Motor neuron (in vitro differentiated cells): ENCODE measurements around the gene SAMD4A. TPM values are rescaled to one million over a fixed set of nuclear protein-coding genes. Genes with fewer than 3 reads are reported as not detected.

Experiments used
- ATAC-seq, 8 experiments: fragments of 200-7000 bp; cut with Tn5 transposase; replicated peaks in 6 of 8; 2 replicates each; pipeline ENCODE4 v1.8.0; 2021; ENCODE audit warnings: mild to moderate bottlenecking in 8 of 8, moderate library complexity in 8 of 8
- H3K27ac ChIP-seq, 2 donors: fragments of 250-450 bp; sonication (Bioruptor Pico); 2 replicates each; pipeline ENCODE4 v1.9.0; 2021; ENCODE audit warnings: antibody characterized with exemption in 2 of 2, mild to moderate bottlenecking in 2 of 2, moderate library complexity in 1 of 2
- H3K4me1 ChIP-seq, 2 donors: fragments of 250-450 bp; sonication (Bioruptor Pico); replicated peaks in 1 of 2; 2 replicates each; pipeline ENCODE4 v1.6.1; 2021; ENCODE audit warnings: antibody characterized with exemption in 2 of 2, mild to moderate bottlenecking in 2 of 2, moderate library complexity in 1 of 2
- H3K4me3 ChIP-seq, 5 donors: fragments of 250-450 bp; sonication (Bioruptor Pico); 2 replicates each; pipeline ENCODE4 v1.9.0; 2021; ENCODE audit warnings: antibody characterized with exemption in 5 of 5, mild to moderate bottlenecking in 5 of 5, moderate library complexity in 4 of 5
- WGBS, 10 experiments: fragments of 450-650 bp; shearing (Covaris generic); methylation state at CpG; one replicate each; pipeline ENCODE4 v1.0.0; 2022; 5-methylcytosine and 5-hydroxymethylcytosine counted together
- in situ Hi-C, 9 experiments: fragments of 400-800 bp; cut with MboI; loops; one replicate each; pipeline ENCODE4 v1.15.0; 2021; ENCODE audit warnings: low sequenced_read_pairs in 9 of 9, low pct_unique_long_range_greater_than_20kb in 2 of 9; ENCODE audit not compliant: unreplicated experiment in 9 of 9
- total RNA-seq, 8 experiments: library from RNA; unstranded; fragments of 300-600 nt; gene quantifications; 2 replicates each; pipeline versions ENCODE4 v1.2.3 to v1.2.4, GENCODE V29; 2022

Gene SAMD4A
- 10 to 100 TPM in 4 of 8 experiments, 1 to 10 TPM in 4; 2.1 to 38.6 (median 9.9) TPM for total RNA-seq

GRCh38 chr14:54566410-54567223 lies at the start of gene SAMD4A:
Gene SAMD4A, plus strand, starts transcription at chr14:54567128. Its CDS starts 789 bp downstream, at chr14:54567917.
- H3K4me1 ChIP-seq: peaks cover 3 to 8% of the 10 kb centered on the region in 2 donors
- WGBS, 10 experiments: 7% methylated on average over 3 of the region's 91 CpGs; no CpG with 5 or more reads in 9 of the 10 experiments
- H3K4me3 ChIP-seq: peak within 1 kb of the TSS; percentile 73 to 85 (median 78)
- ATAC-seq: peak; percentile 14 to 56 (median 36)
- H3K27ac ChIP-seq: no peak within 1 kb of the TSS
- in situ Hi-C loops: loop anchor here in 5 of 9 experiments (10.0 to 25.0 kb wide), 4 partner anchors 121 to 221 kb away; no protein-coding TSS in a partner anchor

- in situ Hi-C loops: no loop called here
- 80 to 100% (median 93%) methylated on average over 1 to 4 of the region's 4 CpGs; no CpG with 5 or more reads in 1 of the 10 experiments for WGBS, 10 experiments
- no peak overlapping the region for H3K4me3 ChIP-seq
- ATAC-seq: no peak
- no peaks in the 10 kb centered on the region for H3K4me1 ChIP-seq
- no peak overlapping the region for H3K27ac ChIP-seq
Measured at GRCh38 chr14:54524410-54524809, 42.5 kb upstream of the SAMD4A start.

- no peak overlapping the region for H3K27ac ChIP-seq
- H3K4me1 ChIP-seq: no peaks in the 10 kb centered on the region
- ATAC-seq: no peak
- in situ Hi-C loops: no loop called here
- 50 to 100% (median 90%) methylated on average over 1 to 2 of the region's 2 CpGs; no CpG with 5 or more reads in 5 of the 10 experiments for WGBS, 10 experiments
- no peak overlapping the region for H3K4me3 ChIP-seq
Measured at GRCh38 chr14:54528973-54529372, 38.0 kb upstream of the SAMD4A start.

- H3K27ac ChIP-seq: no peak overlapping the region
- in situ Hi-C loops: no loop called here
- peak in 3 of 8 experiments; percentile 35 to 81 (median 60) for ATAC-seq
- H3K4me3 ChIP-seq: no peak overlapping the region
- 14 to 100% (median 45%) methylated on average over 1 of the region's 1 CpG; no CpG with 5 or more reads in 4 of the 10 experiments for WGBS, 10 experiments
- no peaks in the 10 kb centered on the region for H3K4me1 ChIP-seq
Measured at GRCh38 chr14:54529811-54530210, 37.1 kb upstream of the SAMD4A start.

GRCh38 chr14:54532111-54533012 lies 34.6 kb upstream of the SAMD4A start:
- Histone ChIP-seq H3K4me1 (no peaks in the 10 kb centered on the region), H3K4me3 (no peak overlapping the region), H3K27ac (no peak overlapping the region)
- in situ Hi-C loops: no loop called here
- WGBS, 10 experiments: 66 to 100% (median 93%) methylated on average over 1 to 3 of the region's 3 CpGs
- no peak for ATAC-seq

- H3K4me1 ChIP-seq: no peaks in the 10 kb centered on the region
- H3K4me3 ChIP-seq: no peak overlapping the region
- H3K27ac ChIP-seq: no peak overlapping the region
- in situ Hi-C loops: no loop called here
- no peak for ATAC-seq
- WGBS, 10 experiments: 67 to 100% (median 93%) methylated on average over 1 of the region's 1 CpG; no CpG with 5 or more reads in 1 of the 10 experiments
Measured at GRCh38 chr14:54533100-54533499, 33.8 kb upstream of the SAMD4A start.

- in situ Hi-C loops: no loop called here
- no peaks in the 10 kb centered on the region for H3K4me1 ChIP-seq
- 0 to 93% (median 61%) methylated on average over 1 of the region's 1 CpG; no CpG with 5 or more reads in 4 of the 10 experiments for WGBS, 10 experiments
- H3K4me3 ChIP-seq: no peak overlapping the region
- no peak overlapping the region for H3K27ac ChIP-seq
- ATAC-seq: no peak
Measured at GRCh38 chr14:54535126-54535525, 31.8 kb upstream of the SAMD4A start.

- Histone ChIP-seq H3K27ac (no peak overlapping the region), H3K4me3 (no peak overlapping the region), H3K4me1 (no peaks in the 10 kb centered on the region)
- peak in 1 of 8 experiments; percentile 23 for ATAC-seq
- in situ Hi-C loops: no loop called here
- 17 to 89% (median 55%) methylated on average over 1 to 2 of the region's 2 CpGs for WGBS, 10 experiments
Measured at GRCh38 chr14:54535646-54536045, 31.3 kb upstream of the SAMD4A start.

GRCh38 chr14:54537651-54538050 lies 29.3 kb upstream of the SAMD4A start:
- 79 to 100% (median 100%) methylated on average over 2 of the region's 2 CpGs; no CpG with 5 or more reads in 1 of the 10 experiments for WGBS, 10 experiments
- no peak for ATAC-seq
- H3K4me1 ChIP-seq: no peaks in the 10 kb centered on the region
- in situ Hi-C loops: no loop called here
- no peak overlapping the region for H3K27ac ChIP-seq
- no peak overlapping the region for H3K4me3 ChIP-seq

GRCh38 chr14:54538055-54538454 lies 28.9 kb upstream of the SAMD4A start:
- no peak overlapping the region for H3K27ac ChIP-seq
- 80 to 100% (median 97%) methylated on average over 1 to 3 of the region's 3 CpGs for WGBS, 10 experiments
- no peaks in the 10 kb centered on the region for H3K4me1 ChIP-seq
- no peak overlapping the region for H3K4me3 ChIP-seq
- in situ Hi-C loops: no loop called here
- no peak for ATAC-seq

- WGBS, 10 experiments: 40 to 100% (median 94%) methylated on average over 1 to 3 of the region's 3 CpGs; no CpG with 5 or more reads in 2 of the 10 experiments
- H3K27ac ChIP-seq: no peak overlapping the region
- in situ Hi-C loops: no loop called here
- no peaks in the 10 kb centered on the region for H3K4me1 ChIP-seq
- no peak for ATAC-seq
- H3K4me3 ChIP-seq: no peak overlapping the region
Measured at GRCh38 chr14:54547583-54547982, 19.3 kb upstream of the SAMD4A start.

GRCh38 chr14:54548491-54548890 lies 18.4 kb upstream of the SAMD4A start:
- WGBS, 10 experiments: 0 to 81% (median 42%) methylated on average over 1 to 5 of the region's 5 CpGs; no CpG with 5 or more reads in 1 of the 10 experiments
- in situ Hi-C loops: no loop called here
- H3K4me3 ChIP-seq: no peak overlapping the region
- H3K27ac ChIP-seq: no peak overlapping the region
- no peak for ATAC-seq
- no peaks in the 10 kb centered on the region for H3K4me1 ChIP-seq

GRCh38 chr14:54549862-54550261 lies 17.1 kb upstream of the SAMD4A start:
- WGBS, 10 experiments: 50 to 90% (median 81%) methylated on average over 1 to 3 of the region's 3 CpGs; no CpG with 5 or more reads in 4 of the 10 experiments
- H3K4me1 ChIP-seq: no peaks in the 10 kb centered on the region
- no peak for ATAC-seq
- no peak overlapping the region for H3K27ac ChIP-seq
- no peak overlapping the region for H3K4me3 ChIP-seq
- in situ Hi-C loops: loop anchor here in 4 of 9 experiments (25.0 kb wide), 3 partner anchors 137 to 237 kb away; no protein-coding TSS in a partner anchor
